Endothelial cell of umbilical vein (primary cell): ENCODE measurements around the gene TWIST1. TPM values are rescaled to one million over a fixed set of nuclear protein-coding genes. Genes with fewer than 3 reads are reported as not detected.

Source experiments
- BruUV-seq: library from RNA; stranded (reverse); fragments of 400-500 nt; replicated peaks from 2 replicates; lab custom pipeline; 2021; lab: Mats Ljungman, UMichigan
- CTCF ChIA-PET: fragments of 300-600, 350-600 bp; sonication (Branson Sonifier 250); formaldehyde crosslinking; loops from one replicate; lab custom pipeline; 2021; ENCODE audit warnings: antibody characterized with exemption, inconsistent platforms; lab: Charles Lee
- POLR2A ChIA-PET: fragments of 300-600, 350-600 bp; sonication (Branson Sonifier 250); formaldehyde crosslinking; loops from one replicate; lab custom pipeline; 2021; ENCODE audit warnings: antibody characterized with exemption, inconsistent platforms; lab: Charles Lee
- DNase-seq: peaks from one replicate; pipeline ENCODE4 v3.0.0-alpha.2; 2011; ENCODE audit warnings: low read depth, low spot score
- FAIRE-seq: peaks from 2 replicates; lab custom pipeline; 2011; peaks lifted over from hg19 to GRCh38; lab: Jason Lieb, UNC
- H2AFZ ChIP-seq: 2 replicates; pipeline ENCODE4 v1.6.0; 2012; ENCODE audit warnings: low read depth, low read length, control low read depth, inconsistent platforms
- H3K27ac ChIP-seq: 2 replicates; pipeline ENCODE4 v1.5.1; 2011; ENCODE audit warnings: low read depth, mild to moderate bottlenecking, control low read depth, low read length, moderate library complexity; ENCODE audit not compliant: insufficient read depth
- H3K27me3 ChIP-seq, 2 experiments: 2 replicates each; pipeline versions ENCODE4 v1.6.0 to v1.6.1; 2011; ENCODE audit warnings: low read length in 2 of 2, mixed read lengths in 1 of 2; ENCODE audit not compliant: control insufficient read depth in 2 of 2, insufficient read depth in 2 of 2
- H3K36me3 ChIP-seq, 2 experiments: 2 replicates in 1 of 2; 3 replicates in 1 of 2; pipeline ENCODE4 v1.5.1; 2011; ENCODE audit warnings: low read length in 2 of 2, mild to moderate bottlenecking in 1 of 2, moderate library complexity in 1 of 2; ENCODE audit not compliant: control insufficient read depth in 2 of 2, insufficient read depth in 2 of 2; ENCODE audit errors: extremely low read depth in 1 of 2
- H3K4me1 ChIP-seq: 3 replicates; pipeline ENCODE4 v1.5.1; 2011; ENCODE audit warnings: mild to moderate bottlenecking, low read length; ENCODE audit not compliant: control insufficient read depth, insufficient read depth; ENCODE audit errors: extremely low read depth
- H3K4me2 ChIP-seq: 2 replicates; pipeline ENCODE4 v1.6.1; 2011; ENCODE audit warnings: low read length, control low read depth, mixed read lengths; ENCODE audit not compliant: insufficient read depth
- H3K4me3 ChIP-seq, 3 experiments: fragments of 200-600 bp in 1 of 3; sonication (generic), shearing (Covaris generic) in 1 of 3; replicated peaks in 1 of 3; 2 replicates each; pipeline ENCODE4 v1.5.1; 2011 to 2016; ENCODE audit warnings: control low read depth in 3 of 3, low read length in 3 of 3, mild to moderate bottlenecking in 2 of 3, inconsistent platforms in 1 of 3, low read depth in 1 of 3, moderate library complexity in 1 of 3; ENCODE audit not compliant: insufficient read depth in 1 of 3
- H3K79me2 ChIP-seq: 2 replicates; pipeline ENCODE4 v1.6.0; 2012; ENCODE audit warnings: low read length, inconsistent platforms; ENCODE audit not compliant: control insufficient read depth, insufficient read depth
- H3K9ac ChIP-seq: replicated peaks from 2 replicates; pipeline ENCODE3; 2011; ENCODE audit warnings: low read length, control low read depth; ENCODE audit not compliant: insufficient read depth; ENCODE audit errors: extremely low read depth
- H3K9me1 ChIP-seq: replicated peaks from 3 replicates; pipeline ENCODE4 v1.6.0; 2011; ENCODE audit warnings: mild to moderate bottlenecking, low read length; ENCODE audit not compliant: control insufficient read depth, insufficient read depth; ENCODE audit errors: extremely low read depth
- H3K9me3 ChIP-seq: replicated peaks from 2 replicates; pipeline ENCODE4 v1.5.1; 2012; ENCODE audit warnings: low read length, inconsistent platforms; ENCODE audit not compliant: control insufficient read depth, insufficient read depth
- H4K20me1 ChIP-seq: replicated peaks from 2 replicates; pipeline ENCODE3; 2011; ENCODE audit warnings: mild to moderate bottlenecking, low read length; ENCODE audit not compliant: control insufficient read depth, insufficient read depth; ENCODE audit errors: extremely low read depth
- CTCF ChIP-seq, 2 donors: IDR thresholded peaks; 1 replicate in 1 of 2; 2 replicates in 1 of 2; pipeline ENCODE4 v1.5.1; 2011; ENCODE audit warnings: low read length in 2 of 2, mild to moderate bottlenecking in 2 of 2, moderate library complexity in 2 of 2, control low read depth in 1 of 2, inconsistent platforms in 1 of 2, low read depth in 1 of 2; ENCODE audit not compliant: insufficient read depth in 1 of 2; ENCODE audit errors: extremely low read depth in 1 of 2
- EZH2 ChIP-seq: IDR thresholded peaks from 2 replicates; pipeline ENCODE4 v1.6.1; 2012; ENCODE audit warnings: borderline replicate concordance, low read depth, mild to moderate bottlenecking, moderate library complexity, low read length, inconsistent platforms; ENCODE audit not compliant: severe bottlenecking
- FOS ChIP-seq: IDR thresholded peaks from 2 replicates; pipeline ENCODE4 v1.6.1; 2011; ENCODE audit warnings: mild to moderate bottlenecking, low read length, moderate library complexity, borderline replicate concordance; ENCODE audit not compliant: insufficient read depth
- GATA2 ChIP-seq: IDR thresholded peaks from 2 replicates; pipeline ENCODE4 v1.7.0; 2011; ENCODE audit warnings: low read depth, mild to moderate bottlenecking, moderate library complexity, mixed read lengths, low read length; ENCODE audit not compliant: insufficient read length, insufficient read depth
- JUN ChIP-seq: IDR thresholded peaks from 2 replicates; pipeline ENCODE4 v1.6.1; 2011; ENCODE audit warnings: borderline replicate concordance, low read depth; ENCODE audit not compliant: insufficient read length, insufficient read depth
- MAX ChIP-seq: IDR thresholded peaks from 2 replicates; pipeline ENCODE4 v1.6.1; 2011; ENCODE audit not compliant: insufficient read depth, insufficient read length
- MYC ChIP-seq: IDR thresholded peaks from one replicate; pipeline ENCODE4 v1.6.1; 2011; ENCODE audit warnings: mild to moderate bottlenecking, low read depth, low read length
- POLR2A ChIP-seq: IDR thresholded peaks from 2 replicates; pipeline ENCODE4 v1.6.1; 2012; ENCODE audit warnings: low read depth, mild to moderate bottlenecking, control low read depth, low read length
- POLR2AphosphoS5 ChIP-seq: IDR thresholded peaks from 2 replicates; pipeline ENCODE4 v1.6.1; 2012; ENCODE audit warnings: low read depth, mild to moderate bottlenecking, control low read depth, low read length, moderate library complexity; ENCODE audit not compliant: insufficient read depth
- dilution Hi-C: fragments of 300-500 bp; cut with MboI; formaldehyde crosslinking; loops from one replicate; pipeline ENCODE4 v1.15.0; 2019; ENCODE audit warnings: low sequenced_read_pairs; ENCODE audit not compliant: extremely low pct_ligation_motif_present
- intact Hi-C: fragments of 100-400 bp; cut with micrococcal nuclease; formaldehyde crosslinking; loops from one replicate; pipeline ENCODE4 v1.10.0; 2022
- polyA plus RNA-seq, 4 experiments: library from polyadenylated mRNA; depleted of rRNA in 3 of 4; stranded (reverse) in 3 of 4; unstranded in 1 of 4; fragments of >200 nt; gene quantifications; 2 replicates each; pipeline versions ENCODE4 v1.2.1 to v1.2.3, GENCODE V29; 2011 to 2012; ENCODE audit warnings: missing spikeins in 1 of 4
- total RNA-seq: library from RNA; stranded (reverse); gene quantifications from 2 replicates; pipeline ENCODE4 v1.2.3, GENCODE V29; 2021

TWIST1 gene
- total and polyA plus RNA-seq, 2 donors (not counting 3 experiments of a cell fraction or from before 2014, with no cell fraction given), result not detected

DNA sequence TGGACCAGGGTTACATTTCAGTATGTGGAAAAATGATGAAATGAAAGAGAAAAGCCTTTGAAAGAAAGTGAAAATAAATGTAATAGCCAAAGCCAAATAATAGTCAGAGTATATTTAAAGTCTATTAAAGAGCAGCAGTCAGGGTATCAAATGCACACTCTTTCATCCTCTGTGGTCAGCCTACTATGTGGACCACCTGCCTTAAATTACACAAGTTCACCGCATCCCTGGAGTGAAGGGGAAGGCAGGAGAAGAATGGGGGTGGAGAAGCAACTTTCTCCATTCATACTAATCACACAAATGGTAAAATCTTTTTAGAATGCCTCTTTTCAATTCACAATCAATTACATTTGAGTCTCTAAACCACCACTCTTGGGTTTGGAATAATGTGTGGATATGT lies 16.0 kb downstream of the TWIST1 start:
- Histone ChIP-seq H3K79me2 (no peaks in the 10 kb centered on the region), H3K27ac (no peak overlapping the region), H3K9me3 (no peaks in the 10 kb centered on the region), H3K4me2 (no peak overlapping the region), H2AFZ (no peak overlapping the region), H3K27me3 (peaks cover 33 to 75% of the 10 kb centered on the region in 2 experiments), H3K9me1 (no peaks in the 10 kb centered on the region), H3K4me1 (no peaks in the 10 kb centered on the region), H3K9ac (no peak overlapping the region), H3K4me3 (no peak overlapping the region), H3K36me3 (no peaks in the 10 kb centered on the region), H4K20me1 (no peaks in the 10 kb centered on the region)
- CTCF ChIA-PET, result interaction anchor here (2.0 kb wide), 1 partner anchor 21 kb away, joined by 4 read pairs; no protein-coding TSS in a partner anchor
- dilution Hi-C loops, result no loop called here
- FAIRE-seq (no peak), DNase-seq (no peak)
- POLR2A ChIA-PET, result no interaction called here
- intact Hi-C loops, result no loop called here
- TF ChIP-seq POLR2A, result no peak
- no peak for TF ChIP-seq GATA2
- TF ChIP-seq MAX, result no peak
- TF ChIP-seq JUN, result no peak
- TF ChIP-seq POLR2AphosphoS5, result no peak
- no peak for TF ChIP-seq FOS
- TF ChIP-seq EZH2, result no peak
- no peak for TF ChIP-seq MYC
- no peak for TF ChIP-seq CTCF (IDR thresholded peaks at IDR 0.05; ENCODE audit: extremely low read depth in 1 of 2, insufficient read depth in 1 of 2, low read depth in 1 of 2, low read length in 2 of 2)
- BruUV-seq, result no TSS peak
